H9 (cell line): ENCODE measurements around the gene PPIF. TPM values are rescaled to one million over a fixed set of nuclear protein-coding genes. Genes with fewer than 3 reads are reported as not detected.

Experiments used
- DNase-seq: peaks from one replicate; pipeline ENCODE4 v3.0.0-alpha.2; 2017
- H2AFZ ChIP-seq: one replicate; pipeline ENCODE4 v1.6.1; 2013; ENCODE audit warnings: mild to moderate bottlenecking, low read length, control low read depth, moderate library complexity
- H2AK5ac ChIP-seq: 2 replicates; pipeline ENCODE4 v1.6.1; 2013; ENCODE audit warnings: low read length, control low read depth, mixed read lengths; ENCODE audit not compliant: insufficient read length
- H2BK120ac ChIP-seq: one replicate; pipeline ENCODE4 v1.6.1; 2013; ENCODE audit warnings: low read depth, mild to moderate bottlenecking, low read length, control low read depth, inconsistent platforms; ENCODE audit not compliant: poor library complexity, severe bottlenecking
- H2BK12ac ChIP-seq: 2 replicates; pipeline ENCODE4 v1.6.1; 2013; ENCODE audit warnings: low read length, control low read depth, mixed read lengths, low read depth; ENCODE audit not compliant: insufficient read length
- H2BK15ac ChIP-seq: 2 replicates; pipeline ENCODE4 v1.6.1; 2013; ENCODE audit warnings: low read depth, low read length, control low read depth
- H2BK20ac ChIP-seq: one replicate; pipeline ENCODE4 v1.6.1; 2013; ENCODE audit warnings: low read depth, mild to moderate bottlenecking, low read length, control low read depth, inconsistent platforms; ENCODE audit not compliant: poor library complexity, severe bottlenecking
- H2BK5ac ChIP-seq: 2 replicates; pipeline ENCODE4 v1.6.1; 2013; ENCODE audit warnings: low read length, control low read depth, mixed read lengths; ENCODE audit not compliant: insufficient read length
- H3K14ac ChIP-seq: 2 replicates; pipeline ENCODE4 v1.6.1; 2013; ENCODE audit warnings: low read length, control low read depth; ENCODE audit not compliant: insufficient read depth
- H3K18ac ChIP-seq: 2 replicates; pipeline ENCODE4 v1.6.1; 2013; ENCODE audit warnings: low read depth, mild to moderate bottlenecking, mixed read lengths, low read length, control low read depth; ENCODE audit not compliant: insufficient read length
- H3K23ac ChIP-seq: 2 replicates; pipeline ENCODE4 v1.6.1; 2013; ENCODE audit warnings: low read length, control low read depth, mixed read lengths, low read depth; ENCODE audit not compliant: insufficient read length
- H3K23me2 ChIP-seq: 2 replicates; pipeline ENCODE4 v1.6.1; 2013; ENCODE audit warnings: low read depth, mild to moderate bottlenecking, mixed read lengths, low read length, control low read depth; ENCODE audit not compliant: insufficient read length, poor library complexity, severe bottlenecking
- H3K27ac ChIP-seq: 2 replicates; pipeline ENCODE4 v1.5.1; 2013; ENCODE audit warnings: low read length, control low read depth, mixed read lengths, low read depth; ENCODE audit not compliant: insufficient read length
- H3K27me3 ChIP-seq: 2 replicates; pipeline ENCODE4 v1.6.1; 2013; ENCODE audit warnings: low read length, control low read depth, inconsistent platforms; ENCODE audit not compliant: insufficient read depth
- H3K4ac ChIP-seq: 2 replicates; pipeline ENCODE4 v1.6.1; 2013; ENCODE audit warnings: low read depth, mild to moderate bottlenecking, control low read depth, inconsistent platforms, low read length, moderate library complexity
- H3K4me1 ChIP-seq: 2 replicates; pipeline ENCODE4 v1.6.1; 2013; ENCODE audit warnings: low read length, control low read depth, inconsistent platforms; ENCODE audit not compliant: insufficient read depth
- H3K4me2 ChIP-seq: 2 replicates; pipeline ENCODE4 v1.6.1; 2013; ENCODE audit warnings: low read length, control low read depth, mixed read lengths; ENCODE audit not compliant: insufficient read length, insufficient read depth
- H3K56ac ChIP-seq: 2 replicates; pipeline ENCODE4 v1.6.1; 2013; ENCODE audit warnings: low read depth, mild to moderate bottlenecking, mixed read lengths, low read length, control low read depth; ENCODE audit not compliant: insufficient read length
- H3K79me1 ChIP-seq: 2 replicates; pipeline ENCODE4 v1.6.1; 2013; ENCODE audit warnings: low read depth, mild to moderate bottlenecking, moderate library complexity, low read length, control low read depth, inconsistent platforms; ENCODE audit not compliant: insufficient read depth, poor library complexity, severe bottlenecking
- H3K79me2 ChIP-seq: 2 replicates; pipeline ENCODE4 v1.6.1; 2013; ENCODE audit warnings: low read length, control low read depth, inconsistent platforms; ENCODE audit not compliant: insufficient read depth
- H3K9ac ChIP-seq: 2 replicates; pipeline ENCODE4 v1.6.1; 2013; ENCODE audit warnings: low read length, control low read depth, mixed read lengths; ENCODE audit not compliant: insufficient read length; ENCODE audit errors: extremely low read depth
- H3K9me3 ChIP-seq: one replicate; pipeline ENCODE4 v1.6.1; 2013; ENCODE audit warnings: low read depth, low read length, inconsistent platforms; ENCODE audit not compliant: control insufficient read depth
- H3T11ph ChIP-seq: one replicate; pipeline ENCODE4 v1.6.1; 2013; ENCODE audit warnings: mild to moderate bottlenecking, low read length, control low read depth, inconsistent platforms
- H4K20me1 ChIP-seq: one replicate; pipeline ENCODE4 v1.6.1; 2013; ENCODE audit not compliant: control insufficient read depth, insufficient read length, insufficient read depth
- H4K5ac ChIP-seq: 2 replicates; pipeline ENCODE4 v1.6.1; 2013; ENCODE audit warnings: low read depth, mild to moderate bottlenecking, mixed read lengths, low read length, control low read depth; ENCODE audit not compliant: insufficient read length
- H4K8ac ChIP-seq: replicated peaks from 2 replicates; pipeline ENCODE4 v1.6.1; 2013; ENCODE audit warnings: low read length, control low read depth, mixed read lengths, low read depth; ENCODE audit not compliant: insufficient read length
- H4K91ac ChIP-seq: 2 replicates; pipeline ENCODE4 v1.6.1; 2013; ENCODE audit warnings: low read depth, mild to moderate bottlenecking, moderate library complexity, mixed read lengths, low read length, control low read depth; ENCODE audit not compliant: insufficient read length
- H3K27ac Mint-ChIP-seq, 3 experiments: 2 replicates in 2 of 3; 3 replicates in 1 of 3; pipeline ENCODE4 v1.8.0; 2020 to 2021; ENCODE audit warnings: mixed read lengths in 3 of 3, mild to moderate bottlenecking in 1 of 3, moderate library complexity in 1 of 3
- H3K27me3 Mint-ChIP-seq: 2 replicates; pipeline ENCODE4 v1.8.0; 2021; ENCODE audit warnings: low read depth, mild to moderate bottlenecking, moderate library complexity, mixed read lengths
- H3K36me3 Mint-ChIP-seq, 3 experiments: 2 replicates in 2 of 3; 3 replicates in 1 of 3; pipeline ENCODE4 v1.8.0; 2020 to 2021; ENCODE audit warnings: low read depth in 3 of 3, mixed read lengths in 3 of 3; ENCODE audit not compliant: insufficient read depth in 1 of 3
- H3K4me1 Mint-ChIP-seq, 2 experiments: 2 replicates each; pipeline ENCODE4 v1.8.0; 2020; ENCODE audit warnings: mixed read lengths in 2 of 2
- H3K4me3 Mint-ChIP-seq, 2 experiments: 2 replicates in 1 of 2; 3 replicates in 1 of 2; pipeline ENCODE4 v1.8.0; 2020 to 2021; ENCODE audit warnings: mild to moderate bottlenecking in 2 of 2, mixed read lengths in 2 of 2, moderate library complexity in 1 of 2
- H3K9me3 Mint-ChIP-seq, 2 experiments: 2 replicates in 1 of 2; 3 replicates in 1 of 2; pipeline ENCODE4 v1.8.0; 2020; ENCODE audit warnings: mild to moderate bottlenecking in 2 of 2, mixed read lengths in 2 of 2, moderate library complexity in 1 of 2
- WGBS: extraction: QIAGEN DNeasy Blood & Tissue Kit; methylation state at CpG from one replicate; pipeline ENCODE4 v1.1.7; 2013; ENCODE audit warnings: missing lambda C conversion rate, low lambda C conversion rate, mixed read lengths; ENCODE audit not compliant: insufficient read length; ENCODE audit errors: extremely low coverage; 5-methylcytosine and 5-hydroxymethylcytosine counted together
- total RNA-seq: library from RNA; stranded (reverse); gene quantifications from 2 replicates; pipeline ENCODE4 v1.2.1, GENCODE V29; 2021
- TF ChIP-seq, protein P1 (sequence below): fragments of 200-600 bp; sonication (generic); conservative IDR thresholded peaks from 3 replicates; pipeline ENCODE4 v1.8.0; 2021; ENCODE audit warnings: antibody characterized with exemption, mild to moderate bottlenecking

Gene PPIF
- total RNA-seq, 1 experiment from 2014 or later, result 79.7 TPM

DNA sequence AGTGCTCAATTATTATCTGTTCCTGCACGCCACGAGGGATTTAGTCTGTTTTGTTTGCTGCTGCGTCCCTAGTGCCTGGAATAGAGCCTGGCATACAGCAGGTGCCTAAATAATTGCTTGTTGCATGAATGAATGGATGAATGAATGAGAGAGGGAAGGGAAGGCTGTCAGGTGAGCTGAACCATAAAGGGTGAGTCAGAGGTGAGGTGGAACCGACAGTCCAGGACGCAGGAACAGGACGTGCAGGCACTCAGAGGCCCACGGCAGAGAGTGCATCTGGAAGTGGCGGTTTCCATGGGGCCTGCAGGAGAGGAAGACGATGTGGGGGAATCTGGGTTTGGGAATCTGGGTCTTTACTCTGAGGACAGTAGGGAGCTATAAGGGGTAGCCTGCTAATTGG is 17.7 kb upstream of the PPIF start:
- Histone ChIP-seq H3K14ac (no peak overlapping the region), H2AK5ac (no peak overlapping the region), H3K4me2 (no peak overlapping the region), H2BK12ac (no peak overlapping the region), H3K23ac (no peak overlapping the region), H2AFZ (no peak overlapping the region), H3K27me3 (no peaks in the 10 kb centered on the region), H3K56ac (no peak overlapping the region), H4K5ac (no peak overlapping the region), H3K9ac (no peak overlapping the region), H4K91ac (no peak overlapping the region), H3T11ph (no peak overlapping the region), H2BK5ac (no peak overlapping the region), H3K79me2 (no peaks in the 10 kb centered on the region), H3K9me3 (no peaks in the 10 kb centered on the region), H3K27ac (no peak overlapping the region), H2BK120ac (no peak overlapping the region), H3K79me1 (no peaks in the 10 kb centered on the region), H3K18ac (no peak overlapping the region), H4K8ac (no peak overlapping the region), H3K4ac (no peak overlapping the region), H4K20me1 (no peaks in the 10 kb centered on the region), H3K4me1 (no peaks in the 10 kb centered on the region), H2BK15ac (no peak overlapping the region), H3K23me2 (no peaks in the 10 kb centered on the region), H2BK20ac (no peak overlapping the region)
- peaks cover 0 to 3% (median 2%) of the 10 kb centered on the region in 3 experiments; a peak in 4 of 7 replicates for H3K36me3 Mint-ChIP-seq
- DNase-seq, result no peak
- no peaks in the 10 kb centered on the region for H3K4me1 Mint-ChIP-seq
- TF ChIP-seq, protein P1, sequence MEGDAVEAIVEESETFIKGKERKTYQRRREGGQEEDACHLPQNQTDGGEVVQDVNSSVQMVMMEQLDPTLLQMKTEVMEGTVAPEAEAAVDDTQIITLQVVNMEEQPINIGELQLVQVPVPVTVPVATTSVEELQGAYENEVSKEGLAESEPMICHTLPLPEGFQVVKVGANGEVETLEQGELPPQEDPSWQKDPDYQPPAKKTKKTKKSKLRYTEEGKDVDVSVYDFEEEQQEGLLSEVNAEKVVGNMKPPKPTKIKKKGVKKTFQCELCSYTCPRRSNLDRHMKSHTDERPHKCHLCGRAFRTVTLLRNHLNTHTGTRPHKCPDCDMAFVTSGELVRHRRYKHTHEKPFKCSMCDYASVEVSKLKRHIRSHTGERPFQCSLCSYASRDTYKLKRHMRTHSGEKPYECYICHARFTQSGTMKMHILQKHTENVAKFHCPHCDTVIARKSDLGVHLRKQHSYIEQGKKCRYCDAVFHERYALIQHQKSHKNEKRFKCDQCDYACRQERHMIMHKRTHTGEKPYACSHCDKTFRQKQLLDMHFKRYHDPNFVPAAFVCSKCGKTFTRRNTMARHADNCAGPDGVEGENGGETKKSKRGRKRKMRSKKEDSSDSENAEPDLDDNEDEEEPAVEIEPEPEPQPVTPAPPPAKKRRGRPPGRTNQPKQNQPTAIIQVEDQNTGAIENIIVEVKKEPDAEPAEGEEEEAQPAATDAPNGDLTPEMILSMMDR, result no peak
- no peak overlapping the region for H3K27ac Mint-ChIP-seq
- WGBS, result no CpG with 5 or more reads among the region's 9 CpGs
- peaks cover 7 to 8% of the 10 kb centered on the region in 2 experiments; a peak in 4 of 5 replicates for H3K9me3 Mint-ChIP-seq
- H3K4me3 Mint-ChIP-seq, result no peak overlapping the region
- peaks cover 11% of the 10 kb centered on the region for H3K27me3 Mint-ChIP-seq
